HG03196 (cell line): ENCODE data around the gene AIRE.

Source experiments
- ATAC-seq: cut with Tn5 transposase; IDR thresholded peaks from one replicate; pipeline ENCODE4 v1.9.1; 2021; ENCODE audit not compliant: unreplicated experiment

The AIRE gene

GRCh38 chr21:44322621-44323325 lies 37.1 kb downstream of the AIRE start:
- no peak for ATAC-seq

GRCh38 chr21:44323591-44323990 lies 37.9 kb downstream of the AIRE start:
- ATAC-seq = no peak

- no peak for ATAC-seq
These were observed 38.6 kb downstream of the AIRE start for GRCh38 chr21:44324106-44324853.

- no peak for ATAC-seq
These were observed 39.1 kb downstream of the AIRE start for GRCh38 chr21:44324854-44325107.

GRCh38 chr21:44325386-44326271 lies 40.0 kb downstream of the AIRE start:
- ATAC-seq = no peak

GRCh38 chr21:44326272-44326647 lies 40.6 kb downstream of the AIRE start:
- ATAC-seq = no peak

GRCh38 chr21:44326716-44327602 lies 41.3 kb downstream of the AIRE start:
- ATAC-seq = no peak

GRCh38 chr21:44327603-44327974 lies 41.9 kb downstream of the AIRE start:
- ATAC-seq = no peak

- no peak for ATAC-seq
These were observed 42.7 kb downstream of the AIRE start for GRCh38 chr21:44328242-44328895.

- ATAC-seq = no peak
These were observed 43.6 kb downstream of the AIRE start for GRCh38 chr21:44329086-44329889.

GRCh38 chr21:44329971-44330681 lies 44.5 kb downstream of the AIRE start:
- no peak for ATAC-seq

- ATAC-seq = no peak
These were observed 45.0 kb downstream of the AIRE start for GRCh38 chr21:44330698-44331097.

GRCh38 chr21:44331209-44331608 lies 45.5 kb downstream of the AIRE start:
- ATAC-seq = no peak

- no peak for ATAC-seq
These were observed 46.1 kb downstream of the AIRE start for GRCh38 chr21:44331650-44332307.

- ATAC-seq = no peak
These were observed 46.7 kb downstream of the AIRE start for GRCh38 chr21:44332383-44332782.

GRCh38 chr21:44332965-44333364 lies 47.3 kb downstream of the AIRE start:
- no peak for ATAC-seq

GRCh38 chr21:44333509-44334328 lies 48.0 kb downstream of the AIRE start:
- ATAC-seq = no peak
